Activated CD8-positive, alpha-beta memory T cell treated with anti-CD3 and anti-CD28 coated beads, Interleukin-2, amount 50 U/mL, for 48 hours (primary cell): ENCODE results near the gene PLA2G4E.

Experiments
- DNase-seq: peaks from one replicate; pipeline ENCODE4 v3.0.0-alpha.2; 2020

The PLA2G4E gene

GRCh38 chr15:42020713-42021273 is at the start of gene PLA2G4E:
Gene PLA2G4E (minus strand): TSS chr15:42021042. CDS start chr15:42021030, 12 bp downstream.
- DNase-seq = no peak

- peak; percentile 35 for DNase-seq
Measured at GRCh38 chr15:42070279-42070975, 49.6 kb upstream of the PLA2G4E start.

- peak; percentile 39 for DNase-seq
Measured at GRCh38 chr15:42069496-42070278, 48.8 kb upstream of the PLA2G4E start.

- DNase-seq = no peak
Measured at GRCh38 chr15:42069025-42069424, 48.2 kb upstream of the PLA2G4E start.

- DNase-seq = peak; percentile 43
Measured at GRCh38 chr15:42068601-42069000, 47.8 kb upstream of the PLA2G4E start.

- DNase-seq = no peak
Measured at GRCh38 chr15:42066764-42067415, 46.0 kb upstream of the PLA2G4E start.

GRCh38 chr15:42065468-42065867 is 44.6 kb upstream of the PLA2G4E start:
- DNase-seq = no peak

- DNase-seq = peak; percentile 46
Measured at GRCh38 chr15:42065033-42065432, 44.2 kb upstream of the PLA2G4E start.

- DNase-seq = no peak
Measured at GRCh38 chr15:42064271-42064670, 43.4 kb upstream of the PLA2G4E start.

- DNase-seq = no peak
Measured at GRCh38 chr15:42063122-42063848, 42.4 kb upstream of the PLA2G4E start.

GRCh38 chr15:42062284-42062806 is 41.5 kb upstream of the PLA2G4E start:
- DNase-seq = peak; percentile 30

- peak; percentile 39 for DNase-seq
Measured at GRCh38 chr15:42060797-42061196, 40.0 kb upstream of the PLA2G4E start.

GRCh38 chr15:42060477-42060763 is 39.6 kb upstream of the PLA2G4E start:
- no peak for DNase-seq

- peak; percentile 92 for DNase-seq
Measured at GRCh38 chr15:42059661-42060476, 39.0 kb upstream of the PLA2G4E start.

- DNase-seq = no peak
Measured at GRCh38 chr15:42058791-42059190, 37.9 kb upstream of the PLA2G4E start.

- no peak for DNase-seq
Measured at GRCh38 chr15:42057799-42058646, 37.2 kb upstream of the PLA2G4E start.

GRCh38 chr15:42056934-42057798 is 36.3 kb upstream of the PLA2G4E start:
- peak; percentile 78 for DNase-seq

- DNase-seq = no peak
Measured at GRCh38 chr15:42053914-42054313, 33.1 kb upstream of the PLA2G4E start.

GRCh38 chr15:42053010-42053409 is 32.2 kb upstream of the PLA2G4E start:
- DNase-seq = peak; percentile 36
